WERI-Rb-1 (cell line): ENCODE results near the gene LTBP1.
A peak's percentile ranks its signal among the peaks of the same experiment; 100 is the strongest.

Experiments used
- DNase-seq: peaks from one replicate; pipeline ENCODE4 v3.0.0-alpha.2; 2020
- H3K27ac ChIP-seq: fragments of 250-450 bp; sonication (Bioruptor Pico); 2 replicates; pipeline ENCODE4 v1.5.1; 2020; ENCODE audit warnings: mild to moderate bottlenecking, moderate library complexity
- H3K27me3 ChIP-seq: fragments of 250-450 bp; sonication (Bioruptor Pico); 2 replicates; pipeline ENCODE4 v1.5.1; 2021; ENCODE audit warnings: mild to moderate bottlenecking, low read depth, moderate library complexity; ENCODE audit not compliant: insufficient read depth, severe bottlenecking
- H3K36me3 ChIP-seq: fragments of 250-450 bp; sonication (Bioruptor Pico); 2 replicates; pipeline ENCODE4 v1.5.1; 2020; ENCODE audit warnings: mild to moderate bottlenecking, moderate library complexity
- H3K4me3 ChIP-seq: 2 replicates; pipeline ENCODE4 v1.5.1; 2011; ENCODE audit warnings: low read depth, mild to moderate bottlenecking, control low read depth, low read length
- H3K9me3 ChIP-seq: fragments of 250-450 bp; sonication (Bioruptor Pico); 2 replicates; pipeline ENCODE4 v1.5.1; 2021; ENCODE audit warnings: mild to moderate bottlenecking, moderate library complexity; ENCODE audit not compliant: severe bottlenecking
- CTCF ChIP-seq: IDR thresholded peaks from 2 replicates; pipeline ENCODE4 v1.5.1; 2011; ENCODE audit warnings: low read depth, mild to moderate bottlenecking, control low read depth, inconsistent platforms, low read length

Gene LTBP1

DNA sequence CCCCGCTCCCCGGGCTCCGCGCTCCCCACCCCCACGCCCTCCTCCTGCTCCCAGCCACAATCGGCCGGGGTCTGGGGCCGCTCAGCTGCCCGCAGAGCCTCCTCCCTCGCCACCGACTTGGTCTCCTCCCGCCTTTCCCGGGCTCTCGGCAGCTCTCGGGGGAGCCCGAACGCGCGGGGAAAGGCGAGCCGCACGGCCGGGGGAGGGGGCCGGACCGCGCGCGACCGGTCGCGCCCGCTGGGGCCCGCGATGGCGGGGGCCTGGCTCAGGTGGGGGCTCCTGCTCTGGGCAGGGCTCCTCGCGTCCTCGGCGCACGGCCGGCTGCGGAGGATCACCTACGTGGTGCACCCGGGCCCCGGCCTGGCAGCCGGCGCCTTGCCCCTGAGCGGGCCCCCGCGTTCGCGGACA is 327 bp downstream of the LTBP1 start:
- Histone ChIP-seq H3K27me3 (no peaks in the 10 kb centered on the region), H3K4me3 (peak overlapping the region; percentile 52), H3K27ac (0 out of 2 replicates have a peak overlapping the region, but pooled peaks have one; percentile 35), H3K9me3 (no peaks in the 10 kb centered on the region), H3K36me3 (no peaks in the 10 kb centered on the region)
- DNase-seq: peak; percentile 45
- no peak for TF ChIP-seq CTCF

DNA sequence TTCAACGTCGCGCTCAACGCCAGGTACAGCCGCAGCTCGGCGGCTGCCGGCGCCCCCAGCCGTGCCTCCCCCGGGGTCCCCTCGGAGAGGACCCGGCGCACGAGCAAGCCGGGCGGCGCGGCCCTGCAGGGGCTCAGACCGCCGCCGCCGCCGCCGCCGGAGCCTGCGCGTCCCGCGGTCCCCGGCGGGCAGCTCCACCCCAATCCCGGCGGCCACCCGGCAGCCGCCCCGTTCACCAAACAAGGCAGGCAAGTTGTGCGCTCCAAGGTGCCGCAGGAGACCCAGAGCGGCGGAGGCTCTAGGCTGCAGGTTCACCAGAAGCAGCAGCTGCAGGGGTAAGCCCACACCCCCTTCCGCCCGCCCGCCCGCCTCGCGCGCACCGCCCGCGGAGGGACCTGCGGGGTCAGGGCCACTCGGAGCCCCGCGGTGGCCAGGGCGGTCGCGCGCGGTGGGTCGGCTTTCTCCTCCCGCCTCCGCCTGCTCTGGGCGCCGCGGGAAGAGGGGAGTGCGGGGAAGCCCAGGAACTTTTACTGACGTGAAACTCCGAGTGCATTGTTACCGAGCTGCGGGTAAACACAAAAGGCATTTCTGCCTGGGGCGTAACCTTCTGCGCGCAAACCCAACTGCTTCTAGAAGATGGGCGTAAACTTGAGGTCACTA is 861 bp downstream of the LTBP1 start:
- no peaks in the 10 kb centered on the region for H3K36me3 ChIP-seq
- TF ChIP-seq CTCF: no peak
- peak overlapping the region; percentile 52 for H3K4me3 ChIP-seq
- no peaks in the 10 kb centered on the region for H3K9me3 ChIP-seq
- DNase-seq: peak; percentile 65
- H3K27ac ChIP-seq: 0 out of 2 replicates have a peak overlapping the region, but pooled peaks have one; percentile 35
- H3K27me3 ChIP-seq: no peaks in the 10 kb centered on the region

DNA sequence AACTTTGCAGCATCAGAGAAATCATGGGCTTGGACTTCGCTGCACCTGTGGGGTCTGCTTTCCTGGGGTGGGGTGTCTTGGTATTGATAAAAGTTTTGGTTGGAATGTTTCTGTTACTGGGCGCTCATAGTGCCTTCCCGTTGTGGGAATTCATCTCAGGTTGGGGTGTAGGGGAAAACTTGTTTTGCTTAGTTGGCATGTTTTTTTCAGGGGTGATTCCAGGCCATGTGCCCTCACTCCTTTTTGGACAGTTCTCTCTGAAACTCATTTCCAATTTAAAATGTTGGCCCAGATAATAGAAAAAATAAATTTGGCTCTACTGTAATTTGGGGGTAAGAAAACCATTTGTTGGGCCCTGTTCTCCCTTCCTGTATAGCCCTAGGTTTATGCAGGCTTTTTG is 1.5 kb downstream of the LTBP1 start:
- DNase-seq: no peak
- H3K9me3 ChIP-seq: no peaks in the 10 kb centered on the region
- no peaks in the 10 kb centered on the region for H3K27me3 ChIP-seq
- H3K27ac ChIP-seq: no peak overlapping the region
- H3K36me3 ChIP-seq: no peaks in the 10 kb centered on the region
- peak overlapping the region; percentile 52 for H3K4me3 ChIP-seq
- no peak for TF ChIP-seq CTCF

- H3K9me3 ChIP-seq: no peaks in the 10 kb centered on the region
Observed at GRCh38 chr2:32949260-32949659, 2.5 kb downstream of the LTBP1 start.

GRCh38 chr2:32951672-32952071 is 4.9 kb downstream of the LTBP1 start:
- TF ChIP-seq CTCF: no peak
- Histone ChIP-seq H3K27ac (no peak overlapping the region), H3K27me3 (no peaks in the 10 kb centered on the region), H3K36me3 (no peaks in the 10 kb centered on the region), H3K4me3 (no peak overlapping the region), H3K9me3 (no peaks in the 10 kb centered on the region)
- DNase-seq: no peak

More at GRCh38 chr2:32949260-32949659, 2.5 kb downstream of the LTBP1 start:
- Histone ChIP-seq H3K4me3 (no peak overlapping the region), H3K36me3 (no peaks in the 10 kb centered on the region), H3K27me3 (no peaks in the 10 kb centered on the region), H3K27ac (no peak overlapping the region)
- TF ChIP-seq CTCF: no peak
- DNase-seq: no peak
